Stimulated activated CD4-positive, alpha-beta T cell treated with anti-CD3 and anti-CD28 coated beads, Interleukin-12 subunit alpha, Interleukin-12 subunit beta, amount 100 ng/mL, for 4 hours (primary cell): ENCODE measurements around the gene CCNG2.

Experiments used
- DNase-seq: peaks from one replicate; pipeline ENCODE4 v3.0.0-alpha.2; 2020

CCNG2 gene

GRCh38 chr4:77209936-77210335 is 52.9 kb downstream of the CCNG2 start:
- no peak for DNase-seq

GRCh38 chr4:77215107-77215506 is 58.1 kb downstream of the CCNG2 start:
- DNase-seq, result no peak

- DNase-seq, result no peak
Measured at GRCh38 chr4:77217526-77217925, 60.5 kb downstream of the CCNG2 start.

- DNase-seq, result no peak
Measured at GRCh38 chr4:77219266-77219665, 62.3 kb downstream of the CCNG2 start.
